Choroid plexus epithelial cell (primary cell): Measurements from ENCODE around the gene CCL16.
"Not testable (repeated sequence)": the region's sequence is repeated elsewhere in the genome, so short reads cannot be mapped to it uniquely, and the experiment has no call there.

ENCODE experiments used
- DNase-seq: peaks from one replicate; pipeline ENCODE4 v3.0.0-alpha.2; 2010; ENCODE audit warnings: low read depth
- H3K4me3 ChIP-seq: 2 replicates; pipeline ENCODE4 v1.5.1; 2011; ENCODE audit warnings: low read depth, mild to moderate bottlenecking, control low read depth, low read length, moderate library complexity
- CTCF ChIP-seq: conservative IDR thresholded peaks from 2 replicates; pipeline ENCODE4 v1.5.1; 2011; ENCODE audit warnings: low read depth, mild to moderate bottlenecking, control low read depth, inconsistent platforms, low read length, moderate library complexity

The CCL16 gene

GRCh38 chr17:35981246-35981645, at the start of gene CCL16:
Gene CCL16 (minus strand): TSS chr17:35981497. CDS start chr17:35981420, 77 bp downstream.
- TF ChIP-seq CTCF: no peak
- no peak for DNase-seq

GRCh38 chr17:36030956-36031355, 49.7 kb upstream of the CCL16 start:
- no peak for TF ChIP-seq CTCF
- H3K4me3 ChIP-seq: no peak overlapping the region
- DNase-seq: no peak

More at GRCh38 chr17:35981246-35981645, at the start of gene CCL16:
- H3K4me3 ChIP-seq: no peak within 1 kb of the TSS

GRCh38 chr17:36027761-36028160, 46.5 kb upstream of the CCL16 start:
- DNase-seq: no peak
- no peak for TF ChIP-seq CTCF
- H3K4me3 ChIP-seq: no peak overlapping the region

GRCh38 chr17:36024106-36024869, 43.0 kb upstream of the CCL16 start:
- no peak for DNase-seq
- H3K4me3 ChIP-seq: no peak overlapping the region
- TF ChIP-seq CTCF: no peak

GRCh38 chr17:36019423-36019822, 38.1 kb upstream of the CCL16 start:
- TF ChIP-seq CTCF: no peak
- no peak for DNase-seq
- no peak overlapping the region for H3K4me3 ChIP-seq

- H3K4me3 ChIP-seq: no peak within 1 kb of the TSS
- no peak for DNase-seq
- no peak for TF ChIP-seq CTCF
Measured at GRCh38 chr17:36017799-36018198, 36.5 kb upstream of the CCL16 start, which contains the start of gene CCL23. Gene CCL23 (minus strand): TSS chr17:36017972. CDS start chr17:36017897, 75 bp downstream.

GRCh38 chr17:36016555-36016954, 35.3 kb upstream of the CCL16 start:
- TF ChIP-seq CTCF: no peak
- H3K4me3 ChIP-seq: no peak overlapping the region
- DNase-seq: no peak

- DNase-seq, H3K4me3 ChIP-seq: not testable (repeated sequence)
Measured at GRCh38 chr17:36015895-36016294, 34.6 kb upstream of the CCL16 start.
